Neural cell (in vitro differentiated cells): ENCODE data around the gene RBM33. TPM values are rescaled to one million over a fixed set of nuclear protein-coding genes. Genes with fewer than 3 reads are reported as not detected.

ENCODE experiments used
- H2AFZ ChIP-seq: fragments of 200-600, 300-800 bp; sonication (generic), shearing (Covaris generic); 2 replicates; pipeline ENCODE4 v1.6.0; 2014; ENCODE audit warnings: low read depth, mild to moderate bottlenecking, antibody characterized with exemption, low read length, moderate library complexity
- H3F3A ChIP-seq: fragments of 200-600 bp; shearing (Covaris generic); 2 replicates; pipeline ENCODE4 v1.6.1; 2016; ENCODE audit warnings: mild to moderate bottlenecking, moderate library complexity, mixed read lengths, antibody characterized with exemption, low read length; ENCODE audit not compliant: insufficient read depth, poor library complexity, severe bottlenecking
- H3K27ac ChIP-seq: fragments of 200-600, 300-800 bp; sonication (generic), shearing (Covaris generic); 2 replicates; pipeline ENCODE4 v1.5.1; 2014; ENCODE audit warnings: mild to moderate bottlenecking, low read length, moderate library complexity
- H3K27me3 ChIP-seq: fragments of 300-800, 200-600 bp; sonication (generic), shearing (Covaris generic); 2 replicates; pipeline ENCODE4 v1.6.0; 2014; ENCODE audit warnings: mild to moderate bottlenecking, low read depth, low read length, moderate library complexity; ENCODE audit not compliant: insufficient read depth
- H3K36me3 ChIP-seq: fragments of 300-800, 200-600 bp; sonication (generic), shearing (Covaris generic); 2 replicates; pipeline ENCODE4 v1.5.1; 2014; ENCODE audit warnings: mild to moderate bottlenecking, antibody characterized with exemption, low read length, moderate library complexity; ENCODE audit not compliant: insufficient read depth
- H3K4me2 ChIP-seq: fragments of 300-800, 200-600 bp; sonication (generic), shearing (Covaris generic); 2 replicates; pipeline ENCODE4 v1.6.0; 2014; ENCODE audit warnings: mild to moderate bottlenecking, low read length
- H3K4me3 ChIP-seq: fragments of 300-800, 200-600 bp; sonication (generic), shearing (Covaris generic); 2 replicates; pipeline ENCODE4 v1.5.1; 2014; ENCODE audit warnings: mild to moderate bottlenecking, low read length, moderate library complexity
- H3K79me2 ChIP-seq: fragments of 200-600 bp; shearing (Covaris generic); replicated peaks from 2 replicates; pipeline ENCODE4 v1.6.0; 2014; ENCODE audit warnings: mild to moderate bottlenecking, low read length, moderate library complexity; ENCODE audit not compliant: insufficient read depth
- H3K9ac ChIP-seq: fragments of 300-800, 200-600 bp; sonication (generic), shearing (Covaris generic); 2 replicates; pipeline ENCODE4 v1.6.1; 2016; ENCODE audit warnings: mild to moderate bottlenecking, low read length, mixed read lengths
- H3K9me2 ChIP-seq: fragments of 200-600 bp; shearing (Covaris generic); 2 replicates; pipeline ENCODE4 v1.6.1; 2016; ENCODE audit warnings: mild to moderate bottlenecking, low read length, mixed read lengths; ENCODE audit not compliant: insufficient read depth
- H3K9me3 ChIP-seq: fragments of 200-600, 300-800 bp; sonication (generic), shearing (Covaris generic); 2 replicates; pipeline ENCODE4 v1.6.1; 2016; ENCODE audit warnings: mild to moderate bottlenecking, mixed run types, low read length, moderate library complexity, mixed read lengths
- H4K20me1 ChIP-seq: fragments of 200-600 bp; shearing (Covaris generic); 2 replicates; pipeline ENCODE4 v1.6.1; 2016; ENCODE audit warnings: mild to moderate bottlenecking, mixed run types; ENCODE audit not compliant: insufficient read depth
- CTCF ChIP-seq: fragments of 450-650 bp; IDR thresholded peaks from 2 replicates; pipeline ENCODE4 v1.5.1; 2014; ENCODE audit warnings: antibody characterized with exemption, mild to moderate bottlenecking, moderate library complexity; ENCODE audit not compliant: poor library complexity, severe bottlenecking
- EP300 ChIP-seq: fragments of 450-650 bp; conservative IDR thresholded peaks from 2 replicates; pipeline ENCODE4 v1.6.1; 2014; ENCODE audit warnings: antibody characterized with exemption, mild to moderate bottlenecking, moderate library complexity; ENCODE audit not compliant: poor library complexity, severe bottlenecking
- EZH2 ChIP-seq: fragments of 200-600, 300-800 bp; shearing (Covaris generic), sonication (generic); IDR thresholded peaks from 2 replicates; pipeline ENCODE4 v1.6.1; 2014; ENCODE audit warnings: antibody characterized with exemption, low read length, borderline replicate concordance, mild to moderate bottlenecking; ENCODE audit not compliant: insufficient read depth, poor library complexity, severe bottlenecking
- MXI1 ChIP-seq: fragments of 450-650 bp; conservative IDR thresholded peaks from 2 replicates; pipeline ENCODE4 v1.6.1; 2014; ENCODE audit warnings: antibody characterized with exemption, mild to moderate bottlenecking; ENCODE audit not compliant: poor library complexity, severe bottlenecking
- POLR2AphosphoS5 ChIP-seq: IDR thresholded peaks from 2 replicates; pipeline ENCODE4 v1.6.1; 2012
- RAD21 ChIP-seq: fragments of 450-650 bp; conservative IDR thresholded peaks from 2 replicates; pipeline ENCODE4 v1.6.1; 2014; ENCODE audit warnings: antibody characterized with exemption, mild to moderate bottlenecking, moderate library complexity
- REST ChIP-seq: IDR thresholded peaks from 2 replicates; pipeline ENCODE4 v1.6.1; 2012; ENCODE audit warnings: borderline replicate concordance
- SMC3 ChIP-seq: fragments of 450-650 bp; conservative IDR thresholded peaks from 2 replicates; pipeline ENCODE4 v1.6.1; 2014; ENCODE audit warnings: antibody characterized with exemption, mild to moderate bottlenecking, moderate library complexity; ENCODE audit not compliant: poor library complexity
- TAF1 ChIP-seq: IDR thresholded peaks from 2 replicates; pipeline ENCODE4 v1.6.1; 2012; ENCODE audit warnings: low read depth
- polyA plus RNA-seq: library from polyadenylated mRNA; depleted of rRNA; stranded (reverse); fragments of >200 nt; gene quantifications from 2 replicates; pipeline ENCODE4 v1.2.3, GENCODE V29; 2014

Gene RBM33
- polyA plus RNA-seq, 1 donor from 2014 or later: 53.2 TPM

- H3K79me2 ChIP-seq: peaks cover 30% of the 10 kb centered on the region
- H2AFZ ChIP-seq: no peak overlapping the region
- no peaks in the 10 kb centered on the region for H3K36me3 ChIP-seq
- H3K27me3 ChIP-seq: no peaks in the 10 kb centered on the region
- no peaks in the 10 kb centered on the region for H3K9me2 ChIP-seq
- no peaks in the 10 kb centered on the region for H4K20me1 ChIP-seq
- H3F3A ChIP-seq: no peaks in the 10 kb centered on the region
- no peak overlapping the region for H3K27ac ChIP-seq
- no peaks in the 10 kb centered on the region for H3K9me3 ChIP-seq
- TF ChIP-seq POLR2AphosphoS5 (no peak), EP300 (no peak), SMC3 (no peak)
- H3K4me2 ChIP-seq: no peak overlapping the region
- H3K4me3 ChIP-seq: no peak overlapping the region
- no peak overlapping the region for H3K9ac ChIP-seq
Observed at GRCh38 chr7:155674556-155674955, 30.1 kb downstream of the RBM33 start.

- H3K27me3 ChIP-seq: no peaks in the 10 kb centered on the region
- no peaks in the 10 kb centered on the region for H3K36me3 ChIP-seq
- no peak overlapping the region for H3K27ac ChIP-seq
- no peaks in the 10 kb centered on the region for H3F3A ChIP-seq
- no peak overlapping the region for H2AFZ ChIP-seq
- no peaks in the 10 kb centered on the region for H3K9me2 ChIP-seq
- no peaks in the 10 kb centered on the region for H3K9me3 ChIP-seq
- H3K4me3 ChIP-seq: no peak overlapping the region
- H3K4me2 ChIP-seq: no peak overlapping the region
- H4K20me1 ChIP-seq: no peaks in the 10 kb centered on the region
- no peak for TF ChIP-seq SMC3
- no peak for TF ChIP-seq CTCF
- no peak for TF ChIP-seq TAF1
- TF ChIP-seq EZH2: no peak
- no peak overlapping the region for H3K9ac ChIP-seq
- H3K79me2 ChIP-seq: peaks cover 24% of the 10 kb centered on the region
Observed at GRCh38 chr7:155676052-155676451, 31.6 kb downstream of the RBM33 start.

GRCh38 chr7:155677688-155678087 is 33.2 kb downstream of the RBM33 start:
- Histone ChIP-seq H3K79me2 (peaks cover 9% of the 10 kb centered on the region), H3K9me3 (no peaks in the 10 kb centered on the region), H3K36me3 (no peaks in the 10 kb centered on the region), H3K9ac (no peak overlapping the region), H3K9me2 (no peaks in the 10 kb centered on the region), H4K20me1 (no peaks in the 10 kb centered on the region), H3K4me2 (no peak overlapping the region), H3K27ac (no peak overlapping the region), H2AFZ (no peak overlapping the region), H3K4me3 (no peak overlapping the region), H3F3A (no peaks in the 10 kb centered on the region), H3K27me3 (no peaks in the 10 kb centered on the region)
- TF ChIP-seq POLR2AphosphoS5: no peak

GRCh38 chr7:155680124-155680523 is 35.7 kb downstream of the RBM33 start:
- H3K79me2 ChIP-seq: peaks cover 9% of the 10 kb centered on the region
- no peaks in the 10 kb centered on the region for H3K36me3 ChIP-seq
- no peak overlapping the region for H2AFZ ChIP-seq
- H3K27ac ChIP-seq: no peak overlapping the region
- TF ChIP-seq MXI1 (no peak), SMC3 (no peak), EZH2 (no peak), RAD21 (no peak), REST (no peak), EP300 (no peak), TAF1 (no peak), CTCF (no peak), POLR2AphosphoS5 (no peak)
- H3K27me3 ChIP-seq: no peaks in the 10 kb centered on the region
- H3K4me3 ChIP-seq: no peak overlapping the region
- no peak overlapping the region for H3K9ac ChIP-seq
- H3K9me3 ChIP-seq: no peaks in the 10 kb centered on the region
- H4K20me1 ChIP-seq: no peaks in the 10 kb centered on the region
- H3K9me2 ChIP-seq: no peaks in the 10 kb centered on the region
- no peaks in the 10 kb centered on the region for H3F3A ChIP-seq
- no peak overlapping the region for H3K4me2 ChIP-seq
